A172 (cell line): ENCODE measurements around the gene ZKSCAN5. TPM values are rescaled to one million over a fixed set of nuclear protein-coding genes. Genes with fewer than 3 reads are reported as not detected.
"Not testable (repeated sequence)": the region's sequence is repeated elsewhere in the genome, so short reads cannot be mapped to it uniquely, and the experiment has no call there.

ENCODE experiments used
- DNase-seq: peaks from one replicate; pipeline ENCODE4 v3.0.0-alpha.2; 2015; ENCODE audit warnings: low spot score
- total RNA-seq: library from RNA; depleted of rRNA; stranded (reverse); fragments of >200 nt; shearing (Covaris generic); gene quantifications from 2 replicates; pipeline ENCODE4 v1.2.3, GENCODE V29; 2014

Gene ZKSCAN5
- total RNA-seq, 1 experiment from 2014 or later, result 17.9 TPM

DNA sequence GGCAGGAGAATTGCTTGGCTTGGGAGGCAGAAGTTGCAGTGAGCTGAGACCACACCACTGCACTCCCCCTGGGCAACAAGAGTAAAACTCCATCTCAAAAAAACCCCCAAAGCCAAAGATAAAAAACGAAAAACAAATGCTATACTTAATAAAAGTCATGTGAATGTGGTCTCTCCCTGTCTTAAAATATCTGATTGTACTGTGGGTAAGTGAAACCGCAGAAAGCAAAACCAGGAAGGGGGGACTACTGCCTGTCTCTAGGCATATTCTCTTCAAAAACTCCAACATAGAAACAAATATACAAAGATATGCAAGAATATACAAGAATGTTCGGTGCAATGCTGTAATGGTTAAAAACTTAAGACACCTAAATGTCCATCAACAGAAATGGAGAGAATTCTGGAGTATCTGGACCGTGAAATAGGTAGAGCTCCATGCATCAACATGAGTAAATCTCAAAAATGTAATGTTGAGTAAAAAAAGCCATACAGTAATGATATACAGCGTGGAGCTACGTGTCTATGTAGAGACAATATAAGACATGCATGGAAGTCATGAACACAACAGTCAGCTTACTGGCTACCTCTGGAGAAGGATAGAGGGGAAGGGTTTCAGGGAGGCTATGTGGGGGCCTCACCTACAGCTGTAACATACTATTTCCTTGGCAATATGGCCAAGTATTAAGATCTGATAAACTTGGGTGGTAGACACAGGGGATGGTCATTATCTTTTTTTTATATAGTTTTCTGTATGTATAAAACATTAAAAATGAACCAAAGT is 6.5 kb upstream of the ZKSCAN5 start:
- no peak for DNase-seq

GRCh38 chr7:99498546-99498944 is 5.9 kb upstream of the ZKSCAN5 start:
- DNase-seq, result no peak

GRCh38 chr7:99499371-99499720 is 5.1 kb upstream of the ZKSCAN5 start:
- DNase-seq, result no peak

DNA sequence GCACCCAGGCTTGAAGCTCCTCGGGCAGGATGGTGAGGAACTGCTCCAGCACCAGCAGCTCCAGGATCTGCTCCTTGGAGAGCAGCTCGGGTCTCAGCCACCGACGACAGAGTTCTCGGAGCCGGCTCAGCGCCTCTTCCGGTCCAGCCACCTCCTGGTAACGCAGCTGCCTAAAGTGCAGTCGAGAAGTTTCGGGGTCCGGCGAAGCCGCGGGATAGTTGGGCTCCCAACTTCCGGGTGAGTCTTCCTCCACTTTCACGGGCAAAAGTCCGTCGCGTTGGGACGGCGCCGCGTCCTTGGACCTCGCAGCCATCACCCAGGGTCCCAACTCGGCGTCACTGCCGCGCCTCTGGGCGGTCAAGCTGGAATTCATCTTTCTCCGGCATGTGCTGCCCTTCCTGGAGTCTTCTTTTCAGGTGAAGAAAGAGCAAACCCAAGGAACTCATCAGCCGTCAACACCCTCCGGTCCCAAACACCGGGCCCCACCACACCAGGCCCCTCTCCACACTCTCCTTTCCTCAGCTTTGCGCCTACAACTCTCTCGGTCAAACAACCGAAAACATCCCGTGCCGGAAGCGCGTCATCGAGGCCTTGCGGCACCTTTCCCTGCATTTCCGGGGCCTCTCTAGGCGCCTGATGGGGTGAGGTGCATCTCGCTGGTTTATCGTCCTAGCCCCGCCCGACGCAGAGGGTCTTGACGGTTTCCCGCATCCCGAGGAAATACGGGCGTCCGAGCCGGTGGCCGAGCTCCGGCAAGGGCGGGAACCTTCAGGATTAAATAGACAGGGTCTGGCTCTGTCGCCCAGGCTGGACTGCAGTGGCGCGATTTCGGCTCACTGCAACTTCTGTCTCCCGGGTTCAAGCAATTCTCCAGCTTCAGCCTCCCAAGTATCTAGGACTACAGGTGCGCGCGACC is 4.5 kb upstream of the ZKSCAN5 start, which contains the start of gene ZNF394:
ZNF394 (minus strand) TSS at position 561 of the 916 bp plus-strand sequence; CDS start at position 373, 188 bp downstream.
- peak; percentile 92 for DNase-seq

DNA sequence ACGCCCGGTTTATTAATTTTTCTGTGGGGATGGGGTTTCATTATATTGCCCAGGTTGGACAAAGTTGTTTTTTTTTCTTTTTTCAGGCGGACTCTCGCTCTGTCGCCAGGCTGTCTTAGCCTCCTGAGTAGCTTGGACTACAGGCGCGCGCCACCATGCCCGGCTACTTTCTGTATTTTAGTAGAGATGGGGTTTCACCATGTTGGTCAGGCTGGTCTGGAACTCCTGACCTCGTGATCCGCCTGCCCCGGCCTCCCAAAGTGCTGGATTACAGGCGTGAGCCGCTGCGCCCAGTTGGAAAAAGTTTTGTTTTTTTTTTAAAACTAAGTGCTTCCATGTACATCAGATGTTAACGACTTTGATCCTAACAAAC is 3.8 kb upstream of the ZKSCAN5 start:
- no peak for DNase-seq

DNA sequence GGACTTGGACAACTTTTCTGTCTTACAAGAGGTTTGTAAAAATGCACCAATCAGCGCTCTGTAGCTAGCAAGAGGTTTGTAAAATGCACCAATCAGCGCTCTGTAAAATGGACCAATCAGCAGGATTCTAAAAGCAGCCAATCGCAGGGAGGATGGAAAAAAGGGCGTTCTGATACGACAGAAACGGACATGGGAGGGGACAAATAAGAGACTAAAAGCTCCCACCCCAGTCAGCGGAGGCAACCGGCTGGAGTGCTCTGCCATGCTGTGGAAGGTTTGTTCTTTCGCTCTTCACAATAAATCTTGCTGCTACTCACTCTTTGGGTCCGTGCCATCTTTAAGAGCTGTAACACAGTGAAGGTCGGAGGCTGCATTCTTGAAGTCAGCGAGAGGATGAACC is 3.2 kb upstream of the ZKSCAN5 start:
- not testable (repeated sequence) for DNase-seq

DNA sequence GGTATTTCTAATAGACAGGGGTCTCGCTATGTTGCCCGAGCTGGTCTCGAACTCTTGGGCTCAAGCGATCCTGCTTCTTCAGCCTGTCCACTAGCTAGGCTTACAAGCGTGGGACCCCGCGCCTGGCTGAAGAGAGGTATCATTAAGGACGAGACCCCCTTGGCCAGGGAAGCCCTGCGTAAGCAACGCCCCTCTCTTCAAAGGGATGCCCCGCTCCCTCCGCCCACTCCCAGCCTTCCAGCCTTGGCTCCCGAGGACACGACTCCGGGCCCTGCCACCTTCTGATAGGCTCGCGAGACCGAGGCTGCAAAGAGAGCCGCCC is 220 bp upstream of the ZKSCAN5 start:
- no peak for DNase-seq

DNA sequence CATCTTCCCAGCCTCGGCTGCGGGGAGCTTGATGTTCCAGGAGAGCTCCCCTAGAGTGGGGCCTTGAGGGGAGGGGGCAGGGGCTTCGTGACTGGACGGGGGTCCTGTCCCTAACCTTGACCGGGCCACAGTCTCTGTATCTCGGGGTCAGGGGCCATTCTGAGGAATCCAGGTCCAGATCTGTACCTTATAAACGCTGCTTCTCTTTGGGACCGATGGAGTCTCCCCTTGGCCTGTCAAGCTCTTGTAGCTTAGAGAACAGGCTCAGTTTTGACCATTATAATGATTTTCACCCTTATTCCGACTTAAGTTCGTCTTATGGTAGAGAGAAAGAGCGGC is 831 bp downstream of the ZKSCAN5 start:
- DNase-seq, result no peak

DNA sequence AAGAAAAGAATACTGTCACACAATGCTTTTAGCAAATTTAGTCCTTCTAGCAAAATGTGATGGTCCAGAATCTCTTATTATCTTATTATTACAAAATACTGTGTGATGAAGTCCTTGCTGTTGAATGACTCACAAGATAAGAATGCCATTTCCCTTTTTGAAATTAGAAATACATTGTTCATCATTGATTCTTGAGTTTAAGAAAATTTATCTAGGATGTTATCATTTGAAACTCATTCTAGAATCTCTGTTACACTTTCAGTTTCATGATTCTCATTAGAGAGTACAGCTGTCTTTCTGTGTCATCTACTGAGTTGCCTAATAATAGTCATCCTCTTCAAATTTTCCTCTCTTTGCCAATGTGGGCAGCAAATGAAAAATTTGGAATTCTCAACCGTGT is 9.6 kb downstream of the ZKSCAN5 start:
- DNase-seq, result no peak

GRCh38 chr7:99521399-99521798 is 16.9 kb downstream of the ZKSCAN5 start:
- no peak for DNase-seq

- no peak for DNase-seq
Measured at GRCh38 chr7:99525713-99526440, 21.4 kb downstream of the ZKSCAN5 start.

- DNase-seq, result no peak
Measured at GRCh38 chr7:99531354-99531765, 26.9 kb downstream of the ZKSCAN5 start.

GRCh38 chr7:99535667-99536066 is 31.2 kb downstream of the ZKSCAN5 start:
- no peak for DNase-seq

- DNase-seq, result no peak
Measured at GRCh38 chr7:99539213-99539811, 34.9 kb downstream of the ZKSCAN5 start.

DNA sequence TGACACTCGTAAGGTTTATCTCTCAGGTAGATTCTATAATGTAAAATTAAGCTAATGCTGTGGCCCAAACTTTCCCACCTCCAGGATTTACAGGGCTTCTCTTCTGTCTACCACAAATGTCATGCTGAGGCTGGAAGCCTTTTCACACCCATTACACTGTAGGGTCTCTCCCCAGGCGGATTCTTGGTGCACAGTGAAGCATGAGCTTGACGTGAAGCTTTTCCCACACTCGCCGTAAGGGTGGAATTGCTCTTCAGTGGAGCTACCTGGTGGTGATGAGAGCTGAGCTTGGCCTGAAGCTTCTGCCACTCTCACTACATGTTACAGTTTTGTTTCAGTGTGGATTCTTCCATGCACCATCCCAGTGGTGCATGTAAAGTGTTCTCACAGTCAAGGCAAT is 36.1 kb downstream of the ZKSCAN5 start:
- no peak for DNase-seq

DNA sequence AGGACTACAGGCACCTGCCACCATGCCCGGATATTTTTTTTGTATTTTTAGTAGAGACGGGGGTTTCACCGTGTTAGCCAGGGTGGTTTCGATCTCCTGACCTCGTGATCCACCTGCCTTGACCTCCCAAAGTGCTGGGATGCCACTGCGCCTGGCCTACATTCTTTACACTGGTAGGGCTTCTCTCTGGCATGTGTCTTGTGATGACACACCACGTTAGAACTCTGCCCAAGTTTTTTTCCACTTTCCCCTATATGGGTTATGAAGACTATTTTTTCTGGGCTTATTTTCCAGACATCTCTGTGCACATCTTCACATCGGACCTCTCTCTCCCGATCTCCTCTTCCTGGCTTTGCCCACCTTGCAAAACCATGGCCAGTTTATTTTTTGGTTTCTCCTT is 36.8 kb downstream of the ZKSCAN5 start:
- DNase-seq, result no peak

GRCh38 chr7:99543081-99543671 is 38.7 kb downstream of the ZKSCAN5 start:
- no peak for DNase-seq

GRCh38 chr7:99543916-99544315 is 39.5 kb downstream of the ZKSCAN5 start:
- DNase-seq, result no peak

GRCh38 chr7:99545308-99545707 is 40.8 kb downstream of the ZKSCAN5 start:
- DNase-seq, result not testable (repeated sequence)

DNA sequence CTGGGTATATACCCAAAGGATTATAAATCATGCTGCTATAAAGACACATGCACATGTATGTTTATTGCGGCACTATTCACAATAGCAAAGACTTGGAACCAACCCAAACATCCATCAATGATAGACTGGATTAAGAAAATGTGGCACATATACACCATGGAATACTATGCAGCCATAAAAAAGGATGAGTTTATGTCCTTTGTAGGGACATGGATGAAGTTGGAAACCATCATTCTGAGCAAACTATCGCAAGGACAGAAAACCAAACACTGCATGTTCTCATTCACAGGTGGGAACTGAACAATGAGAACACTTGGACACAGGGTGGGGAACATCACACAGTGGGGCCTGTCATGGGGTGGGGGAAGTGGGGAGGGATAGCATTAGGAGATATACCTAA is 45.1 kb downstream of the ZKSCAN5 start:
- DNase-seq, result not testable (repeated sequence)

- no peak for DNase-seq
Measured at GRCh38 chr7:99551334-99551733, 46.9 kb downstream of the ZKSCAN5 start.
